Cardiac fibroblast (primary cell): ENCODE measurements around the gene GLI2.
A peak's percentile ranks its signal among the peaks of the same experiment; 100 is the strongest.

ENCODE experiments used
- DNase-seq, 2 donors: peaks; one replicate each; pipeline versions ENCODE4 v3.0.0 to v3.0.0-alpha.2; 2010; ENCODE audit warnings: low read depth in 2 of 2
- H3K4me3 ChIP-seq, 2 donors: replicated peaks in 1 of 2; 1 replicate in 1 of 2; 2 replicates in 1 of 2; pipeline ENCODE4 v1.5.1; 2011; ENCODE audit warnings: low read depth in 2 of 2, low read length in 2 of 2, mild to moderate bottlenecking in 2 of 2, moderate library complexity in 1 of 2
- CTCF ChIP-seq: IDR thresholded peaks from one replicate; pipeline ENCODE4 v1.5.1; 2011; ENCODE audit warnings: low read depth, mild to moderate bottlenecking, low read length, inconsistent platforms

GLI2 gene

GRCh38 chr2:120716641-120717585 lies 18.8 kb upstream of the GLI2 start:
- TF ChIP-seq CTCF, result no peak
- no peak overlapping the region for H3K4me3 ChIP-seq
- DNase-seq, result no peak

DNA sequence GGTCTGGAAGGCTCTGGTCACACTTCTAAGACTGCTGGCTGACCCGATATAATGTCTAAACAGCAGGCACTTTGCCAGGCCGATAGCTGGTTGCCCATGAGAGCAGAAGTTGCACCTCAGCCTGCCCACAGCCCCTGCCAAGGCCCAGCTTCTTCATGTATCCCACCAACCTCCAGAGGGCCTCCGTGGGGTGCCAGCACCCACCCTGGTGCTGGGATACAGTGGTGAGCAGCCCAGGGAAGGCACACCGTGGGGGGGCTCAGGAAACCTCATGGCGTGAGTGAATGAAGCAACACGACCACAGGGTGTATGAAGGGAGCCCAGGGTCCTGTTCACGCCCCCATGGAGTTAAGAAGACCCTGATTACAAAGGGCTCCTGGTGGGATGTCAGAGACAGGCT lies 16.2 kb upstream of the GLI2 start:
- no peak for TF ChIP-seq CTCF
- DNase-seq, result no peak
- no peak overlapping the region for H3K4me3 ChIP-seq

DNA sequence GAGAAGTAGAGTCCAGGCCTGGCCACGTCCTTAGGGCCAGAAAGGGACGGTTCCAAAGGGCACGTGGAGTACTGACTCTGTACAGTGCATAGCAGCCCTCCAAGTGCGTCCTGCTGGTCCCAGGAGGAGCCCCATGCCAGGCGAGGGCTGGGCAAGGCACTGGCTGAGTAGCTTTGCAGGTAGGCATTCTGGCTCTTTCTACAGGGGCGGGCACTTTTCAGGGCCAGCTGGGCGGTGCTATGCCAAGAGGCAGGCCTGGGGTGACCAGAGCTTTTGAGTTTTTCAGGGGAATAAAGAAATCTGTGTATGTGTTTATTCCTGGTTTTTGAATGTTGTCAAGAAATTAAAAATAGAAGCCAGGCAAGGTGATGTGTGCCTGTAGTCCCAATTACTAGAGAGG lies 15.4 kb upstream of the GLI2 start:
- no peak overlapping the region for H3K4me3 ChIP-seq
- no peak for DNase-seq
- TF ChIP-seq CTCF, result no peak

- no peak for TF ChIP-seq CTCF
- DNase-seq, result no peak
- H3K4me3 ChIP-seq, result no peak overlapping the region
These were observed 14.8 kb upstream of the GLI2 start for GRCh38 chr2:120720746-120721375.

DNA sequence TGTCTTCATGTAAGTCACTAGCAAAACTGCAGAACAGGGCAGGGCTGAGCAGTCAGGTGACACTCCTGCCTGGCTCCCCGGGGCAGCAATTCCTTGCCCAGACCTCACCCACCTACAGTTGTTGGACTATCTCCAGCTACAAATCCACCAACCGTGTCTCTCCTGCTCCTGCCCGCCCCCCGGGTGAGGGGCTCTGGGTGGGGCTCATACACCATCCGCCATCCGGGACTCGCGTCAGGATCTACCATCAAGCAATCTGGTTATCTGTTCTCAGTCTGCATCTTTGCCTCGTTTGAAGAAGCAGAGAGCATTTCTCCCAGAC lies 13.5 kb upstream of the GLI2 start:
- H3K4me3 ChIP-seq, result no peak overlapping the region
- TF ChIP-seq CTCF, result no peak
- DNase-seq, result no peak

DNA sequence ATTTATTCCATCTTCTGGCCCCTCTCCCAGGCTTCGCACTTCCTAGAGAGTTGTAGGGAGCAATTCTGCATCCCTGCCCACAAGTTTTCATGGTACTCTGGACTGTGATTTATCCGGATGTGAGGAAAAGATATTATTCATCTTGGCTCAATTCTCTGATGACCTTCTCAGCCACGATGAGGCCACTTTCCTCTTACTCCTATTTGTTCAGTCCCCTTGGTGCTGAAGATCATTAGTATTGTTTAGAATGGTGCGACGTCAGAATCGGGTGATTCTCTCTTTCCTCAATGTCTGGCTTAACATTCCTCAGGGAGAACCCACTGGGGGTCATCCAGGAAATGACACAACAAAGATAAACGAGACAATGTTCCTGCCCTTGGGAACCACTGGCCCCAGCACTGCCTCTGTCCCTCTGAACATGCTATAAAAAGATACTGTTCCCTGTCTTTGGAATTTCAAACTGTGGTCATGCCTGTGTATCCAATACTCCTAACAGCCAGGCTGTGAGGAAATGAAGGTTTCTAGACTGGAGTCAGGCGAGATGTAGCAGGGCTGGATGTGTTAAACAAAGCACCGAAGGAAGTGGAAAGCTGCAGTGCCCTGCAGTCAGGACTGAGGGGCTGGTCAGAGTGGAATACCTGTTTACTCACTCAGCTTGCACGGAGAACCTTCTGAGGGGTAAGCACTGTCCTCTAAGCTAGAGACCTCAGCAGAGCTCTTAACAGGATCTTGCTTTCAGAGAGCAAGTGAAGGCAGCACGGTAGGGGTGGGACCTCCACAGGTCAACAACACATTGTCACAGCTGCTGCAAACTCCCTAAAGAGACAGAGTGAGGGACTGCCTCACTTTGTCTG lies 12.9 kb upstream of the GLI2 start:
- DNase-seq, result peak; percentile 73 to 88

More for the DNA sequence above, 12.9 kb upstream of the GLI2 start:
- no peak overlapping the region for H3K4me3 ChIP-seq
- no peak for TF ChIP-seq CTCF
